GM06990 (cell line): ENCODE measurements around the gene MLKL.
"Not testable (repeated sequence)": the region's sequence is repeated elsewhere in the genome, so short reads cannot be mapped to it uniquely, and the experiment has no call there.

Source experiments
- DNase-seq: peaks from one replicate; pipeline ENCODE4 v3.0.0-alpha.2; 2011; ENCODE audit not compliant: insufficient read length; ENCODE audit errors: extremely low read depth
- H3K27me3 ChIP-seq: replicated peaks from 2 replicates; pipeline ENCODE4 v1.6.0; 2011; ENCODE audit warnings: low read length; ENCODE audit not compliant: control insufficient read depth, insufficient read depth
- H3K36me3 ChIP-seq: 2 replicates; pipeline ENCODE4 v1.5.1; 2011; ENCODE audit warnings: low read length; ENCODE audit not compliant: control insufficient read depth, insufficient read depth
- H3K4me3 ChIP-seq: replicated peaks from 2 replicates; pipeline ENCODE4 v1.5.1; 2011; ENCODE audit warnings: low read depth, mild to moderate bottlenecking, control low read depth, low read length
- CTCF ChIP-seq: IDR thresholded peaks from 2 replicates; pipeline ENCODE4 v1.5.1; 2011; ENCODE audit warnings: low read length, control low read depth, mild to moderate bottlenecking, inconsistent platforms; ENCODE audit not compliant: insufficient read depth, poor library complexity, severe bottlenecking

Gene MLKL

GRCh38 chr16:74654536-74655050 is 46.1 kb downstream of the MLKL start:
- DNase-seq: no peak
- peaks cover 14% of the 10 kb centered on the region for H3K36me3 ChIP-seq
- H3K4me3 ChIP-seq: no peak overlapping the region
- TF ChIP-seq CTCF: no peak
- H3K27me3 ChIP-seq: no peaks in the 10 kb centered on the region

- H3K4me3 ChIP-seq, DNase-seq, H3K27me3 ChIP-seq: not testable (repeated sequence)
- peaks cover 13% of the 10 kb centered on the region for H3K36me3 ChIP-seq
These were observed 47.8 kb downstream of the MLKL start for GRCh38 chr16:74652883-74653282.

- Histone ChIP-seq H3K36me3 (peaks cover 17% of the 10 kb centered on the region), H3K27me3 (no peaks in the 10 kb centered on the region)
- DNase-seq: no peak
These were observed 48.4 kb downstream of the MLKL start for GRCh38 chr16:74652249-74652648.

GRCh38 chr16:74651841-74652240 is 48.8 kb downstream of the MLKL start:
- no peaks in the 10 kb centered on the region for H3K27me3 ChIP-seq
- H3K4me3 ChIP-seq: no peak overlapping the region
- no peak for TF ChIP-seq CTCF
- peaks cover 17% of the 10 kb centered on the region for H3K36me3 ChIP-seq
- no peak for DNase-seq

More at GRCh38 chr16:74652249-74652648, 48.4 kb downstream of the MLKL start:
- no peak overlapping the region for H3K4me3 ChIP-seq
- no peak for TF ChIP-seq CTCF

GRCh38 chr16:74650966-74651567 is 49.6 kb downstream of the MLKL start:
- TF ChIP-seq CTCF: peak; percentile 45
- peaks cover 17% of the 10 kb centered on the region for H3K36me3 ChIP-seq
- H3K27me3 ChIP-seq: no peaks in the 10 kb centered on the region
- no peak for DNase-seq
- no peak overlapping the region for H3K4me3 ChIP-seq

GRCh38 chr16:74649839-74650504 is 50.7 kb downstream of the MLKL start:
- peaks cover 18% of the 10 kb centered on the region for H3K36me3 ChIP-seq
- no peaks in the 10 kb centered on the region for H3K27me3 ChIP-seq
- H3K4me3 ChIP-seq: no peak overlapping the region
- DNase-seq: no peak
- TF ChIP-seq CTCF: no peak
